Endodermal cell (in vitro differentiated cells): Measurements from ENCODE around the gene SENP1. TPM values are rescaled to one million over a fixed set of nuclear protein-coding genes. Genes with fewer than 3 reads are reported as not detected.

ENCODE experiments used
- DNase-seq: peaks from one replicate; pipeline ENCODE4 v3.0.0-alpha.2; 2017
- H3K27ac ChIP-seq: 2 replicates; pipeline ENCODE4 v1.5.1; 2013; ENCODE audit warnings: mild to moderate bottlenecking, low read depth, low read length, moderate library complexity
- H3K27me3 ChIP-seq: 2 replicates; pipeline ENCODE4 v1.6.1; 2013; ENCODE audit warnings: mild to moderate bottlenecking, low read length, moderate library complexity; ENCODE audit not compliant: insufficient read depth, control insufficient read depth, poor library complexity, severe bottlenecking
- H3K36me3 ChIP-seq: 2 replicates; pipeline ENCODE4 v1.7.0; 2013; ENCODE audit warnings: mild to moderate bottlenecking, low read length, moderate library complexity; ENCODE audit not compliant: control insufficient read depth, insufficient read depth
- H3K4me1 ChIP-seq: one replicate; pipeline ENCODE4 v1.7.0; 2013; ENCODE audit warnings: low read length; ENCODE audit not compliant: control insufficient read depth, insufficient read depth
- H3K4me3 ChIP-seq: 2 replicates; pipeline ENCODE4 v1.5.1; 2013; ENCODE audit warnings: mild to moderate bottlenecking, low read length, moderate library complexity
- H3K9ac ChIP-seq: 2 replicates; pipeline ENCODE4 v1.6.1; 2013; ENCODE audit warnings: mild to moderate bottlenecking, low read length, moderate library complexity; ENCODE audit not compliant: poor library complexity, severe bottlenecking; ENCODE audit errors: extremely low read depth
- H3K9me3 ChIP-seq: 2 replicates; pipeline ENCODE4 v1.6.1; 2013; ENCODE audit warnings: mild to moderate bottlenecking, low read length, moderate library complexity; ENCODE audit not compliant: control insufficient read depth
- H3K27ac Mint-ChIP-seq: 2 replicates; pipeline ENCODE4 v1.8.0; 2020; ENCODE audit warnings: mixed read lengths
- H3K27me3 Mint-ChIP-seq: 2 replicates; pipeline ENCODE4 v1.8.0; 2021; ENCODE audit warnings: mild to moderate bottlenecking, mixed read lengths; ENCODE audit not compliant: insufficient read depth
- H3K36me3 Mint-ChIP-seq: 2 replicates; pipeline ENCODE4 v1.8.0; 2020; ENCODE audit warnings: low read depth, mixed read lengths
- H3K4me1 Mint-ChIP-seq: 2 replicates; pipeline ENCODE4 v1.8.0; 2020; ENCODE audit warnings: mixed read lengths
- H3K4me3 Mint-ChIP-seq: 2 replicates; pipeline ENCODE4 v1.8.0; 2020; ENCODE audit warnings: mild to moderate bottlenecking, moderate library complexity, mixed read lengths
- H3K9me3 Mint-ChIP-seq: 2 replicates; pipeline ENCODE4 v1.8.0; 2020; ENCODE audit warnings: mild to moderate bottlenecking, mixed read lengths
- CTCF ChIP-seq: fragments of 200-600 bp; sonication (generic); conservative IDR thresholded peaks from 2 replicates; pipeline ENCODE4 v1.5.0; 2021; ENCODE audit warnings: antibody characterized with exemption, mild to moderate bottlenecking
- WGBS, 2 experiments: methylation state at CpG; one replicate each; pipeline versions ENCODE4 v1.1.5 to v1.1.7; 2013; ENCODE audit warnings: missing lambda C conversion rate in 2 of 2, mixed read lengths in 1 of 2; ENCODE audit not compliant: insufficient coverage in 1 of 2, insufficient read length in 1 of 2; 5-methylcytosine and 5-hydroxymethylcytosine counted together
- total RNA-seq, 2 donors: library from RNA; stranded (reverse); fragmentation: NEBNext Ultra II Directional in 1 of 2; extraction: Animal tissue kit (Norgen Biotek cat#: 25700) in 1 of 2; gene quantifications; 2 replicates in 1 of 2; 3 replicates in 1 of 2; pipeline ENCODE4 v1.2.1, GENCODE V29; 2021

The SENP1 gene
- total RNA-seq, 2 donors from 2014 or later: 30.6 to 39.6 TPM

- Histone ChIP-seq H3K4me3 (no peak overlapping the region), H3K27me3 (no peaks in the 10 kb centered on the region), H3K4me1 (no peaks in the 10 kb centered on the region), H3K27ac (no peak overlapping the region), H3K9ac (no peak overlapping the region), H3K36me3 (peaks cover 20% of the 10 kb centered on the region), H3K9me3 (no peaks in the 10 kb centered on the region)
- Mint-ChIP-seq H3K36me3 (peaks cover 9% of the 10 kb centered on the region), H3K4me1 (no peaks in the 10 kb centered on the region), H3K27ac (no peak overlapping the region), H3K4me3 (no peak overlapping the region), H3K27me3 (no peaks in the 10 kb centered on the region), H3K9me3 (no peaks in the 10 kb centered on the region)
- 89 to 96% methylated on average over 1 to 3 of the region's 3 CpGs for WGBS, 2 experiments
- no peak for DNase-seq
- no peak for TF ChIP-seq CTCF
These were observed 52.8 kb downstream of the SENP1 start for GRCh38 chr12:48053122-48053521.

- Mint-ChIP-seq H3K36me3 (peaks cover 16% of the 10 kb centered on the region), H3K4me3 (no peak overlapping the region), H3K9me3 (no peaks in the 10 kb centered on the region), H3K27me3 (no peaks in the 10 kb centered on the region), H3K27ac (no peak overlapping the region), H3K4me1 (no peaks in the 10 kb centered on the region)
- no peak for DNase-seq
- H3K9ac ChIP-seq: no peak overlapping the region
- no peaks in the 10 kb centered on the region for H3K9me3 ChIP-seq
- peaks cover 33% of the 10 kb centered on the region for H3K36me3 ChIP-seq
- no peak for TF ChIP-seq CTCF
- no peaks in the 10 kb centered on the region for H3K4me1 ChIP-seq
- 100% methylated on average over 2 of the region's 2 CpGs for WGBS, 2 experiments
- H3K27ac ChIP-seq: no peak overlapping the region
- no peak overlapping the region for H3K4me3 ChIP-seq
- no peaks in the 10 kb centered on the region for H3K27me3 ChIP-seq
These were observed 54.2 kb downstream of the SENP1 start for GRCh38 chr12:48051681-48052080.

DNA sequence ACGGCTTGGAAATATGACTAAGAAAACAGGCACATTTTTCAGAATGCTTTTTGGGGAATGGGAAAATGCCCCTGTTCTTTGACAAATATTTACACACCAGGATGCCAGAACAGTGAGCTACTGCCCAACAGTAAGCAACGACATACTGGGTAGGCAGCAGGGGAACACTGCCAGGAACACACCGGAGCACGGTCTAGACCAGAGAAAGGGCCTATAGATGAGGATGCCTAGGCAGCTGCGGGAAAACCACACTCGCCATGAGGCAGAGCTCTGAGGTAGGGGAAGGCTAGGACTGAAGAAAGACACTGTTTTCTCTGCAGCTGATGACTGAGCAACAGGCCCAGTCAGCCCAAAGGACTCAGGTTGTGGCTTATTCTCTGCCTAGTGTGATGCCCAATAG lies 55.7 kb downstream of the SENP1 start:
- H3K9ac ChIP-seq: no peak overlapping the region
- no peak for TF ChIP-seq CTCF
- H3K27me3 Mint-ChIP-seq: no peaks in the 10 kb centered on the region
- peaks cover 30% of the 10 kb centered on the region for H3K36me3 Mint-ChIP-seq
- H3K4me3 Mint-ChIP-seq: no peak overlapping the region
- no peak overlapping the region for H3K27ac ChIP-seq
- no peak overlapping the region for H3K27ac Mint-ChIP-seq
- H3K4me3 ChIP-seq: no peak overlapping the region
- 92 to 98% methylated on average over 6 of the region's 6 CpGs for WGBS, 2 experiments
- peaks cover 49% of the 10 kb centered on the region for H3K36me3 ChIP-seq
- no peaks in the 10 kb centered on the region for H3K9me3 Mint-ChIP-seq
- H3K9me3 ChIP-seq: no peaks in the 10 kb centered on the region
- no peaks in the 10 kb centered on the region for H3K4me1 ChIP-seq
- no peaks in the 10 kb centered on the region for H3K27me3 ChIP-seq
- no peaks in the 10 kb centered on the region for H3K4me1 Mint-ChIP-seq
- no peak for DNase-seq
